GM21576 (cell line): ENCODE measurements around the gene RPS19.
"Not testable (repeated sequence)": the region's sequence is repeated elsewhere in the genome, so short reads cannot be mapped to it uniquely, and the experiment has no call there.

Experiments used
- ATAC-seq: cut with Tn5 transposase; IDR thresholded peaks from one replicate; pipeline ENCODE4 v1.9.1; 2021; ENCODE audit warnings: mild to moderate bottlenecking, moderate library complexity; ENCODE audit not compliant: unreplicated experiment

RPS19 gene

GRCh38 chr19:41912899-41913537, 53.0 kb downstream of the RPS19 start:
- no peak for ATAC-seq

GRCh38 chr19:41913538-41914423, 53.7 kb downstream of the RPS19 start:
- no peak for ATAC-seq

- not testable (repeated sequence) for ATAC-seq
These were observed 54.4 kb downstream of the RPS19 start for GRCh38 chr19:41914424-41914834.

- no peak for ATAC-seq
These were observed 55.1 kb downstream of the RPS19 start for GRCh38 chr19:41915021-41915775.

- ATAC-seq: no peak
These were observed 55.8 kb downstream of the RPS19 start for GRCh38 chr19:41915776-41916414.

GRCh38 chr19:41917676-41918075, 57.6 kb downstream of the RPS19 start:
- no peak for ATAC-seq

GRCh38 chr19:41918095-41918494, 58.0 kb downstream of the RPS19 start:
- no peak for ATAC-seq

- ATAC-seq: no peak
These were observed 58.7 kb downstream of the RPS19 start for GRCh38 chr19:41918653-41919244.

GRCh38 chr19:41919948-41920712, 60.1 kb downstream of the RPS19 start:
- no peak for ATAC-seq

GRCh38 chr19:41920882-41921576, 61.0 kb downstream of the RPS19 start:
- ATAC-seq: no peak

- no peak for ATAC-seq
These were observed 61.8 kb downstream of the RPS19 start for GRCh38 chr19:41921577-41922576.
